ENCODE results near the gene TEX11.

DNA sequence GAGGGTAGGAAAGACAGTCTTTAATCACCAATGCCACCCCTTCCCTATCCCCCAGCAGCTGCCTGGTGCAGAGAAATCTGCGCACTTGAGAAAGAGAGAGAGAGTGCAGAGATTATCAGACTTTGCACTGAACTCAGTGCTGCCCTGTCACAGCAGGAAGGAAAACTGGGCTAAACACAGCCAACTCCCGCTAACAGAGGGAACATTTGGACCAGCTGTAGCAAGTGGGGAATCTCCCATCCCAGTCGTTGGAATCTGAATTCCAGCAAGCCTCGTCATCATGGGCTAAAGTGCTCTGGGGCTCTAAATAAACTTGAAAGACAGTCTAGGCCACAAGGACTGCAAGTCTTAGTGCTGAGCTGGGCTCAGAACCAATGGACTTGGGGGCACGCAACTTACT, 295.2 kb downstream of the TEX11 start:
- TF ChIP-seq CTCF (IDR thresholded peaks at IDR 0.05) (no peak), POLR2A (IDR thresholded peaks at IDR 0.05) (no peak), POLR2AphosphoS5 (IDR thresholded peaks at IDR 0.05; ENCODE audit: insufficient read depth in 1 of 2, low read depth in 1 of 2) (no peak)

All from vagina (tissue), 2 donors.